ENCODE results near the gene ACBD4. TPM values are rescaled to one million over a fixed set of nuclear protein-coding genes. Genes with fewer than 3 reads are reported as not detected.

The ACBD4 gene
- total and polyA plus RNA-seq, 2 of the 13 experiments (the other 11 are each of a cell fraction or from before 2014, with no cell fraction given): 16.1 to 26.9 TPM

- TF ChIP-seq ZNF362 (CRISPR knock-in tag; IDR thresholded peaks at IDR 0.05; ENCODE audit: borderline replicate concordance): no peak
- peak; percentile 6; the same call in 1 of the 2 replicates for TF ChIP-seq ZNF766 (CRISPR knock-in tag; IDR thresholded peaks at IDR 0.05; ENCODE audit: borderline replicate concordance)
- TF ChIP-seq ZSCAN31 (CRISPR knock-in tag; IDR thresholded peaks at IDR 0.05; ENCODE audit: low read depth): peak; percentile 60
- TF ChIP-seq TBX3 (IDR thresholded peaks at IDR 0.05; ENCODE audit: borderline replicate concordance): peak; percentile 88
- TF ChIP-seq KDM2A (CRISPR knock-in tag; IDR thresholded peaks at IDR 0.05; ENCODE audit: borderline replicate concordance, low read depth): peak; percentile 86
- no peak for TF ChIP-seq MXD1 (CRISPR knock-in tag; IDR thresholded peaks at IDR 0.05)
- TF ChIP-seq ZNF292 (CRISPR knock-in tag; IDR thresholded peaks at IDR 0.05; ENCODE audit: borderline replicate concordance, low read depth): peak; percentile 61; the same call in 1 of the 2 replicates
- TF ChIP-seq ZNF232 (CRISPR knock-in tag; IDR thresholded peaks at IDR 0.05; ENCODE audit: borderline replicate concordance): no peak
- no peak for TF ChIP-seq ZNF460 (CRISPR knock-in tag; IDR thresholded peaks at IDR 0.05; ENCODE audit: borderline replicate concordance)
- peak; percentile 24; the same call in 1 of the 2 replicates for TF ChIP-seq ZNF280D (CRISPR knock-in tag; IDR thresholded peaks at IDR 0.05)
- TF ChIP-seq ZNF530 (CRISPR knock-in tag; IDR thresholded peaks at IDR 0.05; ENCODE audit: low read depth): no peak
- peak; percentile 99 for TF ChIP-seq NFYC (CRISPR knock-in tag; IDR thresholded peaks at IDR 0.05)
- no peak for TF ChIP-seq ZNF737 (CRISPR knock-in tag; IDR thresholded peaks at IDR 0.05; ENCODE audit: borderline replicate concordance)
- TF ChIP-seq NFAT5 (CRISPR knock-in tag; IDR thresholded peaks at IDR 0.05): 0 out of 2 replicates have a peak, but pooled peaks have one; percentile 22
- 0 out of 2 replicates have a peak, but pooled peaks have one; percentile 8 for TF ChIP-seq ATF7 (IDR thresholded peaks at IDR 0.05)
- TF ChIP-seq ATF7 (CRISPR knock-in tag; IDR thresholded peaks at IDR 0.05): peak; percentile 86
- TF ChIP-seq RARG (CRISPR knock-in tag; IDR thresholded peaks at IDR 0.05; ENCODE audit: low read depth): peak; percentile 86; the same call in 1 of the 2 replicates
- peak; percentile 27; the same call in 1 of the 2 replicates for TF ChIP-seq TARDBP (CRISPR knock-in tag; IDR thresholded peaks at IDR 0.05)
Observed at GRCh38 chr17:45161288-45162024, 26.0 kb downstream of the ACBD4 start, which contains the start of gene HEXIM2 (continued).
